ENCODE results near the gene JHY.

The JHY gene

GRCh38 chr11:122981388-122982264 lies 99.1 kb downstream of the JHY start, which contains the start of gene BSX:
Gene BSX (minus strand): TSS chr11:122981834. CDS start chr11:122981671, 163 bp downstream.
- Histone ChIP-seq H3K9me3 (ENCODE audit: insufficient read depth, low read length) (no peaks in the 10 kb centered on the region), H3K36me3 (replicated peaks; ENCODE audit: low read depth, low read length) (no peaks in the 10 kb centered on the region), H3K9ac (ENCODE audit: low read length) (no peak within 1 kb of the TSS), H3K27ac (ENCODE audit: low read length) (no peak within 1 kb of the TSS), H4K20me1 (ENCODE audit: insufficient read depth, low read length) (no peaks in the 10 kb centered on the region), H3K4me2 (ENCODE audit: low read length) (no peak within 1 kb of the TSS), H3K79me2 (ENCODE audit: low read length) (no peaks in the 10 kb centered on the region), H3K4me1 (ENCODE audit: low read length) (no peaks in the 10 kb centered on the region), H3K4me3 (ENCODE audit: low read length) (no peak within 1 kb of the TSS), H3K27me3 (ENCODE audit: low read depth, low read length) (peaks cover 8% of the 10 kb centered on the region; the same call in 1 of the 2 replicates), H2AFZ (ENCODE audit: low read depth, low read length) (no peak within 1 kb of the TSS)
- TF ChIP-seq CTCF (IDR thresholded peaks at IDR 0.05; ENCODE audit: low read depth, low read length), result no peak
- TF ChIP-seq EZH2phosphoT487 (IDR thresholded peaks at IDR 0.05; ENCODE audit: low read depth), result no peak

GRCh38 chr11:122983438-122984185 lies 101.1 kb downstream of the JHY start:
- Histone ChIP-seq H3K36me3 (replicated peaks; ENCODE audit: low read depth, low read length) (no peaks in the 10 kb centered on the region), H3K9ac (ENCODE audit: low read length) (no peak overlapping the region), H4K20me1 (ENCODE audit: insufficient read depth, low read length) (no peaks in the 10 kb centered on the region), H2AFZ (ENCODE audit: low read depth, low read length) (no peak overlapping the region), H3K27me3 (ENCODE audit: low read depth, low read length) (peaks cover 10% of the 10 kb centered on the region; the same call in 1 of the 2 replicates), H3K9me3 (ENCODE audit: insufficient read depth, low read length) (no peaks in the 10 kb centered on the region), H3K4me3 (ENCODE audit: low read length) (no peak overlapping the region), H3K4me2 (ENCODE audit: low read length) (no peak overlapping the region), H3K27ac (ENCODE audit: low read length) (no peak overlapping the region), H3K4me1 (ENCODE audit: low read length) (no peaks in the 10 kb centered on the region), H3K79me2 (ENCODE audit: low read length) (no peaks in the 10 kb centered on the region)
- no peak for TF ChIP-seq CTCF (IDR thresholded peaks at IDR 0.05; ENCODE audit: low read depth, low read length)
- no peak for TF ChIP-seq EZH2phosphoT487 (IDR thresholded peaks at IDR 0.05; ENCODE audit: low read depth)

- no peaks in the 10 kb centered on the region for H3K36me3 ChIP-seq (replicated peaks; ENCODE audit: low read depth, low read length)
- H3K9ac ChIP-seq (ENCODE audit: low read length), result no peak overlapping the region
- TF ChIP-seq EZH2phosphoT487 (IDR thresholded peaks at IDR 0.05; ENCODE audit: low read depth) (no peak), CTCF (IDR thresholded peaks at IDR 0.05; ENCODE audit: low read depth, low read length) (no peak)
- H3K79me2 ChIP-seq (ENCODE audit: low read length), result no peaks in the 10 kb centered on the region
- H3K4me1 ChIP-seq (ENCODE audit: low read length), result no peaks in the 10 kb centered on the region
- no peak overlapping the region for H3K4me2 ChIP-seq (ENCODE audit: low read length)
- no peaks in the 10 kb centered on the region for H3K9me3 ChIP-seq (ENCODE audit: insufficient read depth, low read length)
- no peaks in the 10 kb centered on the region for H4K20me1 ChIP-seq (ENCODE audit: insufficient read depth, low read length)
- H3K27me3 ChIP-seq (ENCODE audit: low read depth, low read length), result peaks cover 10% of the 10 kb centered on the region; the same call in 1 of the 2 replicates
- no peak overlapping the region for H3K27ac ChIP-seq (ENCODE audit: low read length)
- no peak overlapping the region for H3K4me3 ChIP-seq (ENCODE audit: low read length)
- H2AFZ ChIP-seq (ENCODE audit: low read depth, low read length), result no peak overlapping the region
These were observed 101.8 kb downstream of the JHY start for GRCh38 chr11:122984186-122985011.
